Osteocyte (in vitro differentiated cells): ENCODE measurements around the gene GPHN. TPM values are rescaled to one million over a fixed set of nuclear protein-coding genes. Genes with fewer than 3 reads are reported as not detected.

Experiments
- DNase-seq: peaks from one replicate; pipeline ENCODE4 v3.0.0; 2021; ENCODE audit warnings: mixed read lengths; ENCODE audit not compliant: unreplicated experiment; ENCODE audit errors: extremely low spot score
- H3K27ac Mint-ChIP-seq: one replicate; pipeline ENCODE4 v1.8.0; 2021; ENCODE audit warnings: mild to moderate bottlenecking, mixed read lengths; ENCODE audit not compliant: unreplicated experiment
- H3K27me3 Mint-ChIP-seq: one replicate; pipeline ENCODE4 v1.8.0; 2021; ENCODE audit warnings: mixed read lengths; ENCODE audit not compliant: unreplicated experiment
- H3K36me3 Mint-ChIP-seq: one replicate; pipeline ENCODE4 v1.8.0; 2021; ENCODE audit warnings: mixed read lengths; ENCODE audit not compliant: unreplicated experiment
- H3K4me1 Mint-ChIP-seq: one replicate; pipeline ENCODE4 v1.8.0; 2021; ENCODE audit warnings: mixed read lengths; ENCODE audit not compliant: unreplicated experiment
- H3K4me3 Mint-ChIP-seq: one replicate; pipeline ENCODE4 v1.8.0; 2021; ENCODE audit warnings: mild to moderate bottlenecking, moderate library complexity, mixed read lengths; ENCODE audit not compliant: unreplicated experiment
- H3K9me3 Mint-ChIP-seq: one replicate; pipeline ENCODE4 v1.8.0; 2021; ENCODE audit warnings: mixed read lengths; ENCODE audit not compliant: unreplicated experiment
- total RNA-seq: library from RNA; stranded (reverse); gene quantifications from 2 replicates; pipeline ENCODE4 v1.2.1, GENCODE V29; 2021
- TF ChIP-seq, protein P1 (sequence below): fragments of 200-600 bp; sonication (generic); IDR thresholded peaks from 2 replicates; pipeline ENCODE4 v1.5.0; 2021; ENCODE audit warnings: antibody characterized with exemption, mild to moderate bottlenecking, moderate library complexity

GPHN gene
- total RNA-seq, 1 donor from 2014 or later = 17.7 TPM

DNA sequence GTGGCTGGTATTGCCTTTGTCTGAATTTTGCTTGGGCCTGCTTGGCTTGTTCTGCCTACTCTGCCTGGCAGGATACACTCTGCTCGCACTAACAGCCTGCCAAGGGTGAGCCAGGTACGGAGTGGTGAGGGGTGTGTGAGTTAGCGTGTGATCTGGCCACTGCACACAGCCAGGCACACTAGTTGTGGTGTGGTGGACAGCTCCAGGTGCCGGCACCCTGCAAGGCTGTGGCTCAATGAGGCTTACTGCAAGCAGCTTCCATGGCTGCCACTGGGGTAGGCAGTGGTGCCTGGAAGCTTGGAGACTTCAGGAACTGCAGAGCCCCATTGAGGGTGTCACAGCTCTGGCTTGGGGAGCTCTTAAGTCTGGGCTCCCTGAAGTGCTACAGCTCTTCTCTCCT, 87.4 kb downstream of the GPHN start:
- H3K27ac Mint-ChIP-seq = no peak overlapping the region
- no peak overlapping the region for H3K4me3 Mint-ChIP-seq
- no peaks in the 10 kb centered on the region for H3K36me3 Mint-ChIP-seq
- TF ChIP-seq, protein P1, sequence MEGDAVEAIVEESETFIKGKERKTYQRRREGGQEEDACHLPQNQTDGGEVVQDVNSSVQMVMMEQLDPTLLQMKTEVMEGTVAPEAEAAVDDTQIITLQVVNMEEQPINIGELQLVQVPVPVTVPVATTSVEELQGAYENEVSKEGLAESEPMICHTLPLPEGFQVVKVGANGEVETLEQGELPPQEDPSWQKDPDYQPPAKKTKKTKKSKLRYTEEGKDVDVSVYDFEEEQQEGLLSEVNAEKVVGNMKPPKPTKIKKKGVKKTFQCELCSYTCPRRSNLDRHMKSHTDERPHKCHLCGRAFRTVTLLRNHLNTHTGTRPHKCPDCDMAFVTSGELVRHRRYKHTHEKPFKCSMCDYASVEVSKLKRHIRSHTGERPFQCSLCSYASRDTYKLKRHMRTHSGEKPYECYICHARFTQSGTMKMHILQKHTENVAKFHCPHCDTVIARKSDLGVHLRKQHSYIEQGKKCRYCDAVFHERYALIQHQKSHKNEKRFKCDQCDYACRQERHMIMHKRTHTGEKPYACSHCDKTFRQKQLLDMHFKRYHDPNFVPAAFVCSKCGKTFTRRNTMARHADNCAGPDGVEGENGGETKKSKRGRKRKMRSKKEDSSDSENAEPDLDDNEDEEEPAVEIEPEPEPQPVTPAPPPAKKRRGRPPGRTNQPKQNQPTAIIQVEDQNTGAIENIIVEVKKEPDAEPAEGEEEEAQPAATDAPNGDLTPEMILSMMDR = no peak
- peaks cover under 1% of the 10 kb centered on the region for H3K4me1 Mint-ChIP-seq
- no peaks in the 10 kb centered on the region for H3K27me3 Mint-ChIP-seq
- H3K9me3 Mint-ChIP-seq = peaks cover 19% of the 10 kb centered on the region
- DNase-seq = no peak

DNA sequence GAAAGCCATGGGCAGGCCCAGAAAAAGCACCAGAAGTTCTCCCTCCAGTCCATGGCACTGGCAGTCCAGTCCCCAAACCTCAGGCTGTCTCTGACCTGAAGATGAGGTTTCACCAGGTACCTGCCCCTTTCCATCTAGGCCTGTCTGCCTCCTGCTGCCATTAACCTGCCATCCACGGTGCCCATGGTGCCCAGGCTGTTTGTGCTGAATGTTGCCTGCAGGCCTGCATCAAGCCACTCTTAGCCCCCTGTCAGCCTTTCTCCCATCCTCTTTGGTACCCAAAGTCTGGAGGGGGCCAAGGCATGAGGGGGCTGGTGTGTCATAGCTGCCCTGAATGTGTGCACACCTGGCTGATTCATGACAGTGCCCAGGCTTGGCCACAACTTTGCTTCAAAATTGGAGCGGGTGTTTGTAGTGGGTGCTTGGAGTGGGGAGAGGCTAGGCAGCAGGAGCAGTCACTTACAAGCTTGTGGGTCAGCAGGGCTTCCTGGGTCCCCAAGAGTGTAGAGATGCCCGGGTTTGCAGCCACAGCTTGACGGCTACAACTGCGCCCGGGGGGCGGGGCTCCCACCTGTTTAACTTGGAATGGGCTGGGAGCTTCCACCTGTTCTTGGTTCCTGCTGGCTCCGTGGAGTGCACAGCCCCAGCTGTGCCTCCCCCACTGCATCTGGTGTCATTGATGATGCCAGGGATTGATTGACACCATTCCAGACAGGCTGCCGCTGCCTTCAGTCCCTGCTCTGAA, 88.5 kb downstream of the GPHN start:
- Mint-ChIP-seq H3K9me3 (peaks cover 16% of the 10 kb centered on the region), H3K27ac (no peak overlapping the region), H3K36me3 (no peaks in the 10 kb centered on the region), H3K4me3 (no peak overlapping the region), H3K27me3 (no peaks in the 10 kb centered on the region), H3K4me1 (peaks cover 3% of the 10 kb centered on the region)
- DNase-seq = no peak
- TF ChIP-seq, protein P1 = no peak

DNA sequence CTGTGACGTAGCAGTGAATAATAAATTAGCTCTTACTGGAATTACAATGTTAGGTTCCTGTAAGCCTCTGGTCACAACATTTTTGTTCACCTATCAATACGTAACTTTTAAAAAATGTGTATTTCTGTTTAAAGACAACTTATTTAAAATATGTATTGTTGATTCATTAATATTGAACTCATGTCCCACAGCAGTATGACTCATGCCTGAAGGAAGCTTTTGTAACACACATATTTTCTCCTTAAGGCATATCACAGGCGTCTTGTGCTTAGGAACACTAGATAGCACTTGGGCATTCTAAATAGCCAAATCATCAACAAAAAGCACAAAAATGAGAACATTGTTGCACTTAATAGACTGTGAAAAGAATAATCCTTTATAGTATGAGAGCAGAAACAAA, 92.5 kb downstream of the GPHN start:
- H3K4me3 Mint-ChIP-seq = no peak overlapping the region
- no peaks in the 10 kb centered on the region for H3K9me3 Mint-ChIP-seq
- no peaks in the 10 kb centered on the region for H3K27me3 Mint-ChIP-seq
- DNase-seq = no peak
- no peaks in the 10 kb centered on the region for H3K36me3 Mint-ChIP-seq
- H3K27ac Mint-ChIP-seq = no peak overlapping the region
- TF ChIP-seq, protein P1 = no peak
- peaks cover 3% of the 10 kb centered on the region for H3K4me1 Mint-ChIP-seq

- Mint-ChIP-seq H3K27me3 (no peaks in the 10 kb centered on the region), H3K4me3 (no peak overlapping the region), H3K9me3 (no peaks in the 10 kb centered on the region), H3K36me3 (no peaks in the 10 kb centered on the region), H3K27ac (no peak overlapping the region), H3K4me1 (peaks cover 3% of the 10 kb centered on the region)
- TF ChIP-seq, protein P1 = no peak
- no peak for DNase-seq
Measured at GRCh38 chr14:66601932-66602578, 94.1 kb downstream of the GPHN start.

DNA sequence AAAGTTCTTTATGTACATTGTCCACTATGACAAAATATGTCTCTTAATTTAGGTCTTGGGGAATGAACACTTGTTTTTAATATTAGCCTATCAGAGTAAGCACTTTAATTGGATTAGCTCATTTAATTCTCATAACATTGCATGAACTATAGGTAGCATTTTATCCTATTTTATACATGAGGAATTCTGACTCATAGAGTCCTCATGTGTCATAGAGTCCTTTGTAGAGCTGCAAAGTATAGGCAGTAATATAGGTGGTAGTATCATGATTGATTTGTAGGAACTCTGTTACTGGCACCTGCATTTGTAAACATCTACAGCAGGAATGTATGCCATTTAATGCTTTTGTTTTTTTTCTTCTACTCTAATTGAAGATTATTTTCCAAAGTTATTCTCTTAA, 96.0 kb downstream of the GPHN start:
- no peaks in the 10 kb centered on the region for H3K36me3 Mint-ChIP-seq
- H3K27ac Mint-ChIP-seq = no peak overlapping the region
- H3K4me3 Mint-ChIP-seq = no peak overlapping the region

More for the DNA sequence above, 96.0 kb downstream of the GPHN start:
- no peak for DNase-seq
- Mint-ChIP-seq H3K27me3 (no peaks in the 10 kb centered on the region), H3K9me3 (peaks cover 6% of the 10 kb centered on the region), H3K4me1 (peaks cover 3% of the 10 kb centered on the region)
- TF ChIP-seq, protein P1 = no peak
